Kidney (tissue), 14 donors: ENCODE measurements around the gene IGF1R. TPM values are rescaled to one million over a fixed set of nuclear protein-coding genes. Genes with fewer than 3 reads are reported as not detected.
A peak's percentile ranks its signal among the peaks of the same experiment; 100 is the strongest.
"Not testable (repeated sequence)": the region's sequence is repeated elsewhere in the genome, so short reads cannot be mapped to it uniquely, and the experiment has no call there.

Source experiments
- DNase-seq, 5 donors: peaks; one replicate each; pipeline ENCODE4 v3.0.0-alpha.2; 2013 to 2020
- FAIRE-seq: peaks from 2 replicates; lab custom pipeline; 2012; peaks lifted over from hg19 to GRCh38; lab: Jason Lieb, UNC
- H3K27ac ChIP-seq, 2 donors: one replicate each; pipeline ENCODE4 v1.7.0; 2013; ENCODE audit warnings: low read depth in 2 of 2, low read length in 2 of 2, inconsistent platforms in 1 of 2
- H3K27me3 ChIP-seq: one replicate; pipeline ENCODE4 v1.7.1; 2013; ENCODE audit warnings: low read length, inconsistent platforms; ENCODE audit not compliant: control insufficient read depth, insufficient read depth
- H3K36me3 ChIP-seq, 3 donors: one replicate each; pipeline versions ENCODE4 v1.7.0 to v1.7.1; 2013; ENCODE audit warnings: low read length in 3 of 3, control low read depth in 1 of 3, inconsistent platforms in 1 of 3; ENCODE audit not compliant: insufficient read depth in 3 of 3, control insufficient read depth in 2 of 3
- H3K4me1 ChIP-seq, 3 donors: one replicate each; pipeline versions ENCODE4 v1.7.0 to v1.7.1; 2013; ENCODE audit warnings: low read length in 3 of 3, inconsistent platforms in 1 of 3, low read depth in 1 of 3; ENCODE audit not compliant: control insufficient read depth in 2 of 3, insufficient read depth in 2 of 3
- H3K4me3 ChIP-seq, 3 donors: one replicate each; pipeline versions ENCODE4 v1.7.0 to v1.8.1; 2013; ENCODE audit warnings: low read length in 3 of 3, control low read depth in 1 of 3, inconsistent platforms in 1 of 3
- H3K9ac ChIP-seq, 3 donors: one replicate each; pipeline versions ENCODE4 v1.7.0 to v1.7.1; 2013; ENCODE audit warnings: low read length in 3 of 3, control low read depth in 1 of 3, inconsistent platforms in 1 of 3
- H3K9me3 ChIP-seq, 3 donors: one replicate each; pipeline versions ENCODE4 v1.7.0 to v1.7.1; 2013; ENCODE audit warnings: low read length in 3 of 3, control low read depth in 1 of 3, inconsistent platforms in 1 of 3; ENCODE audit not compliant: control insufficient read depth in 2 of 3, insufficient read depth in 1 of 3
- CTCF ChIP-seq: IDR thresholded peaks from 3 replicates; pipeline ENCODE4 v1.5.1; 2012; ENCODE audit warnings: mild to moderate bottlenecking, moderate library complexity, borderline replicate concordance; ENCODE audit not compliant: insufficient read depth; ENCODE audit errors: extremely low read depth
- intact Hi-C: fragments of 100-400 bp; cut with DNase I; formaldehyde crosslinking; loops from one replicate; pipeline ENCODE4 v1.11.1; 2022
- polyA plus RNA-seq: library from polyadenylated mRNA; stranded (reverse); fragments of 350-450 nt; fragmentation: Illumina TruSeq; extraction: RNeasy Lipid Tissue Mini Kit (QIAGEN cat#74804); gene quantifications from one replicate; pipeline ENCODE4 v1.2.3, GENCODE V29; 2014; ENCODE audit warnings: low read depth, low replicate concordance; ENCODE audit not compliant: insufficient read depth
- total RNA-seq: library from RNA; stranded (reverse); fragmentation: NEBNext Ultra II Directional; extraction: Animal tissue kit (Norgen Biotek cat#: 25700); gene quantifications from one replicate; pipeline ENCODE4 v1.2.1, GENCODE V29; 2021
- donor health status: control.
- donor health status: control.
- donor health status: control.
- donor health status: control.
- donor health status: control.
- donor health status: DM: yes; HTN: yes; CAD: no.
- donor health status: Normal renal cell carcinoma (clear cell type).

The IGF1R gene
- total and polyA plus RNA-seq, 2 donors from 2014 or later, result 6.5 to 73.2 TPM

GRCh38 chr15:98960555-98961050 lies 312.3 kb downstream of the IGF1R start:
- FAIRE-seq, result no peak
- H3K27me3 ChIP-seq, result no peaks in the 10 kb centered on the region
- intact Hi-C loops, result no loop called here
- no peak overlapping the region for H3K4me3 ChIP-seq
- peak in 1 of 5 donors; percentile 10 for DNase-seq
- H3K36me3 ChIP-seq, result peaks cover 8 to 31% (median 27%) of the 10 kb centered on the region in 3 donors
- no peak for TF ChIP-seq CTCF
- H3K4me1 ChIP-seq, result no peaks in the 10 kb centered on the region
- H3K9me3 ChIP-seq, result no peaks in the 10 kb centered on the region
- no peak overlapping the region for H3K9ac ChIP-seq
- H3K27ac ChIP-seq, result no peak overlapping the region

- intact Hi-C loops, result no loop called here
- Histone ChIP-seq H3K27ac (no peak overlapping the region), H3K27me3 (no peaks in the 10 kb centered on the region), H3K4me3 (no peak overlapping the region), H3K9me3 (no peaks in the 10 kb centered on the region), H3K9ac (no peak overlapping the region), H3K36me3 (peaks cover 8 to 21% (median 20%) of the 10 kb centered on the region in 3 donors), H3K4me1 (no peaks in the 10 kb centered on the region)
- FAIRE-seq, result no peak
- no peak for TF ChIP-seq CTCF
- DNase-seq, result no peak
Measured at GRCh38 chr15:98963444-98963843, 315.1 kb downstream of the IGF1R start.

GRCh38 chr15:98964466-98965133 lies 316.3 kb downstream of the IGF1R start:
- H3K27ac ChIP-seq, result no peak overlapping the region
- no peaks in the 10 kb centered on the region for H3K9me3 ChIP-seq
- DNase-seq (peak in 2 of 5 donors; percentile 38 to 54), FAIRE-seq (no peak)
- intact Hi-C loops, result no loop called here
- H3K4me1 ChIP-seq, result no peaks in the 10 kb centered on the region
- peaks cover 8 to 21% (median 20%) of the 10 kb centered on the region in 3 donors for H3K36me3 ChIP-seq
- no peak overlapping the region for H3K9ac ChIP-seq
- no peak overlapping the region for H3K4me3 ChIP-seq
- no peak for TF ChIP-seq CTCF
- H3K27me3 ChIP-seq, result no peaks in the 10 kb centered on the region

GRCh38 chr15:98965134-98965491 lies 316.8 kb downstream of the IGF1R start:
- H3K27ac ChIP-seq, H3K9me3 ChIP-seq, H3K4me1 ChIP-seq, FAIRE-seq, H3K9ac ChIP-seq, DNase-seq, H3K27me3 ChIP-seq, H3K4me3 ChIP-seq, intact Hi-C loops: not testable (repeated sequence)
- H3K36me3 ChIP-seq, result peaks cover 8 to 21% (median 20%) of the 10 kb centered on the region in 3 donors
